Astrocyte of the spinal cord (primary cell): Measurements from ENCODE around the gene ZNF627.
"Not testable (repeated sequence)": the region's sequence is repeated elsewhere in the genome, so short reads cannot be mapped to it uniquely, and the experiment has no call there.

Experiments
- DNase-seq: peaks from one replicate; pipeline ENCODE4 v3.0.0; 2011; ENCODE audit warnings: low read depth, low spot score
- H3K4me3 ChIP-seq: 2 replicates; pipeline ENCODE4 v1.5.1; 2011; ENCODE audit warnings: low read depth, mild to moderate bottlenecking, low read length, moderate library complexity
- in situ Hi-C: cut with HindIII; loops from 2 replicates; pipeline ENCODE4 v1.10.0; 2017; ENCODE audit warnings: low sequenced_read_pairs
- TF ChIP-seq, protein P1 (sequence below): IDR thresholded peaks from 2 replicates; pipeline ENCODE4 v1.5.1; 2012; ENCODE audit warnings: low read depth, mild to moderate bottlenecking, low read length, inconsistent platforms

The ZNF627 gene

DNA sequence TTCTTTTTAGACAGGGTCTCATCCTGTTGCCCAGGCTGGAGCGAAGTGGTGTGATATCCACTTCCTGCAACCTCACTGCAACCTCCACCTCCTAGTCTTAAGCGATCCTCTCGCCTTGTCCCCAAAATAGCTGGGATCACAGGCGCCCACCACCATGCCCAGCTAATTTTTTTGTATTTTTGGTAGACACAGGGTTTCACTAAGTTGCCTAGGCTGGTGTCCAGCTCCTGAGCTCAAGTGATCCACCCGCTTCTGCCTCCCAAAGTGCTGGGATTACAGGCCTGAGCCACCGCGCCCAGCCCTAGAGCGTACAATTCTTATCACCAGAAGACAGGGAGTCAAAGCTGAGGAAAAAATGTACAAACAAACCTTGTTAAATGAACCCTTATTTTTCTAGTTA lies 33.8 kb upstream of the ZNF627 start:
- in situ Hi-C loops, result no loop called here
- no peak for DNase-seq
- no peak overlapping the region for H3K4me3 ChIP-seq
- TF ChIP-seq, protein P1, sequence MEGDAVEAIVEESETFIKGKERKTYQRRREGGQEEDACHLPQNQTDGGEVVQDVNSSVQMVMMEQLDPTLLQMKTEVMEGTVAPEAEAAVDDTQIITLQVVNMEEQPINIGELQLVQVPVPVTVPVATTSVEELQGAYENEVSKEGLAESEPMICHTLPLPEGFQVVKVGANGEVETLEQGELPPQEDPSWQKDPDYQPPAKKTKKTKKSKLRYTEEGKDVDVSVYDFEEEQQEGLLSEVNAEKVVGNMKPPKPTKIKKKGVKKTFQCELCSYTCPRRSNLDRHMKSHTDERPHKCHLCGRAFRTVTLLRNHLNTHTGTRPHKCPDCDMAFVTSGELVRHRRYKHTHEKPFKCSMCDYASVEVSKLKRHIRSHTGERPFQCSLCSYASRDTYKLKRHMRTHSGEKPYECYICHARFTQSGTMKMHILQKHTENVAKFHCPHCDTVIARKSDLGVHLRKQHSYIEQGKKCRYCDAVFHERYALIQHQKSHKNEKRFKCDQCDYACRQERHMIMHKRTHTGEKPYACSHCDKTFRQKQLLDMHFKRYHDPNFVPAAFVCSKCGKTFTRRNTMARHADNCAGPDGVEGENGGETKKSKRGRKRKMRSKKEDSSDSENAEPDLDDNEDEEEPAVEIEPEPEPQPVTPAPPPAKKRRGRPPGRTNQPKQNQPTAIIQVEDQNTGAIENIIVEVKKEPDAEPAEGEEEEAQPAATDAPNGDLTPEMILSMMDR, result no peak

DNA sequence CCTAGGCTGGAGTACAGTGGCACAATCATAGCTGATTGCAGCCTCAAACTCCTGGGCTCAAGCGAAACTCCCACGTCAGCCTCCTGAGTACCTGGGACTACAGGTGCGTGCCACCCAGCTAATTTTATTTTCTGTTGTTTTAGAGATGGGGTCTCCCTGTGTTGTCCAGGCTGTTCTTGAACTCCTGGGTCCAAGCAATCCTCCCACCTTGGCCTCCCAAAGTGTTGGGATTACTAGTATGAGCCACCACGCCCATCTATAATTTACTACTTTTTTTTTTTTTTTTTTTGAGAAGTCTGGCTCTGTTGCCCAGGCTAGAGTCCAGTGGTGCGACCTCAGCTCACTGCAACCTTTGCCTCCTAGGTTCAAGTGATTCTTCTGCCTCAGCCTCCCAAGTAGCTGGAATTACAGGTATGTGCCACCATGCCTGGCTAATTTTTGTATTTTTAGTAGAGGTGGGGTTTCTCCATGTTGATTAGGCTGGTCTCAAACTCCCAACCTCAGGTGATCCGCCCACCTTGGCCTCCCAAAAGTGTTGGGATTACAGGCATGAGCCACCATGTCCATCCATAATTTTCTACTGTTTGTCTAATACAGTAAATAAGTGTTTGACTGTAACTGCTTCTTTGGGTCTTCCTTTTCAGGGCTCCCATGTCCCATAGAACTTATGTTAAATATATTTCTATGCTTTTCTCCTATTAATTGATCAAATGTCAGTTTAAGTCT lies 33.0 kb upstream of the ZNF627 start:
- H3K4me3 ChIP-seq, DNase-seq, in situ Hi-C loops: not testable (repeated sequence)

- H3K4me3 ChIP-seq, DNase-seq, in situ Hi-C loops: not testable (repeated sequence)
These were observed 31.7 kb upstream of the ZNF627 start for GRCh38 chr19:11565649-11565980.

DNA sequence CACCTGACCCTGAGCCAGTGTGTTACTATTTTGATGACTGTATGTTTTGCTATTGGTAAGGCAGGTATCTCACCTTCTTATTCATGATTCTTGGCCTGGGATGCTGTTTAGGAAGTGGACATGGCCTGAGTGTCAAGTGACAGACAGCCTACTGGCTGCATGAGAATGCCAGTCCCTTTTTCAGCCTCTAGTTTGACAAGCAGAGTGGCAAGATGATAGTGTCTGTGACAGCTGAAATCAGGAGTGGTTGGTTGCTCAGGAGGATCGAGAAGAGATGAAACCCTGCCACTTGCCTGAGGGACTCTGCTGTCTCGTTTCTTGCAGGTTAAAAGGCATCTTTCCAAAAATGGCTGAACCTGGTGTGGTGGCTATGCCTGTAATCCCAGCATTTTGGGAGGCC lies 31.1 kb upstream of the ZNF627 start:
- DNase-seq, result no peak
- no peak overlapping the region for H3K4me3 ChIP-seq
- TF ChIP-seq, protein P1, result no peak
- in situ Hi-C loops, result no loop called here

- DNase-seq, result no peak
- TF ChIP-seq, protein P1, result no peak
- no peak overlapping the region for H3K4me3 ChIP-seq
- in situ Hi-C loops, result no loop called here
These were observed 27.2 kb upstream of the ZNF627 start for GRCh38 chr19:11570039-11570462.

DNA sequence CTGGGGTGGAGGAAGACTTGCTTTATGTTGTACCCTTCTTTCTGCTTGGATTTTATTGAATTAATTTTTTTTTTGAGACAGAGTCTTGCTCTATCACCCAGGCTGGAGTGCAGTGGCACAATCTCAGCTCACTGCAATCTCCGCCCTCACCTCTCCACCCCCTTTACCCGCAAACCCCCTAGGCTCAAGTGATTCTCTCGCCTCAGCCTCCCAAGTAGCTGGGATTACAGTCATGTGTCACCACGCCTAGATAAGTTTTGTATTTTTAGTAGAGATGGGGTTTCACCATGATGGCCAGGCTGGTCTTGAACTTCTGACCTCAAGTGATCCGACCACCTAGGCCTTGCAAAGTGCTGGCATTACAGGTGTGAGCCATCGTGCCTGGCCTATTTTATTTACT lies 23.9 kb upstream of the ZNF627 start:
- H3K4me3 ChIP-seq, DNase-seq, in situ Hi-C loops: not testable (repeated sequence)

- H3K4me3 ChIP-seq, in situ Hi-C loops, DNase-seq: not testable (repeated sequence)
These were observed 23.5 kb upstream of the ZNF627 start for GRCh38 chr19:11573763-11574162.

GRCh38 chr19:11574689-11575088 lies 22.6 kb upstream of the ZNF627 start:
- no peak overlapping the region for H3K4me3 ChIP-seq
- TF ChIP-seq, protein P1, result no peak
- DNase-seq, result no peak
- in situ Hi-C loops, result no loop called here

GRCh38 chr19:11576227-11576626 lies 21.1 kb upstream of the ZNF627 start:
- no peak for DNase-seq
- H3K4me3 ChIP-seq, result no peak overlapping the region
- in situ Hi-C loops, result no loop called here
- TF ChIP-seq, protein P1, result no peak
